ENCODE data around the gene TAPBPL. TPM values are rescaled to one million over a fixed set of nuclear protein-coding genes. Genes with fewer than 3 reads are reported as not detected.

TAPBPL gene
- total and polyA plus RNA-seq, 2 of the 13 experiments (the other 11 are each of a cell fraction or from before 2014, with no cell fraction given): 10.0 to 14.5 TPM

GRCh38 chr12:6451348-6452244 lies at the start of gene TAPBPL (continued):
- TF ChIP-seq ZC3H4 (CRISPR knock-in tag; IDR thresholded peaks at IDR 0.05; ENCODE audit: borderline replicate concordance) (0 out of 2 replicates have a peak, but pooled peaks have one; percentile 27), ZNF83 (CRISPR knock-in tag; IDR thresholded peaks at IDR 0.05; ENCODE audit: borderline replicate concordance) (no peak), SP4 (CRISPR knock-in tag; IDR thresholded peaks at IDR 0.05) (peak; percentile 58; the same call in 1 of the 2 replicates), ZNF460 (CRISPR knock-in tag; IDR thresholded peaks at IDR 0.05; ENCODE audit: borderline replicate concordance) (no peak), SMARCC2 (IDR thresholded peaks at IDR 0.05) (no peak), AHR (CRISPR knock-in tag; IDR thresholded peaks at IDR 0.05) (no peak), ZNF337 (CRISPR knock-in tag; IDR thresholded peaks at IDR 0.05; ENCODE audit: borderline replicate concordance, low read depth) (peak; percentile 89), ZNF639 (CRISPR knock-in tag; conservative IDR thresholded peaks at IDR 0.05) (no peak), ZNF574 (CRISPR knock-in tag; IDR thresholded peaks at IDR 0.05) (peak; percentile 52), ARNT2 (CRISPR knock-in tag; IDR thresholded peaks at IDR 0.05; ENCODE audit: low read depth) (peak; percentile 28; the same call in 1 of the 2 replicates), PPARG (CRISPR knock-in tag; conservative IDR thresholded peaks at IDR 0.05) (no peak)
- TF ChIP-seq, protein P1, sequence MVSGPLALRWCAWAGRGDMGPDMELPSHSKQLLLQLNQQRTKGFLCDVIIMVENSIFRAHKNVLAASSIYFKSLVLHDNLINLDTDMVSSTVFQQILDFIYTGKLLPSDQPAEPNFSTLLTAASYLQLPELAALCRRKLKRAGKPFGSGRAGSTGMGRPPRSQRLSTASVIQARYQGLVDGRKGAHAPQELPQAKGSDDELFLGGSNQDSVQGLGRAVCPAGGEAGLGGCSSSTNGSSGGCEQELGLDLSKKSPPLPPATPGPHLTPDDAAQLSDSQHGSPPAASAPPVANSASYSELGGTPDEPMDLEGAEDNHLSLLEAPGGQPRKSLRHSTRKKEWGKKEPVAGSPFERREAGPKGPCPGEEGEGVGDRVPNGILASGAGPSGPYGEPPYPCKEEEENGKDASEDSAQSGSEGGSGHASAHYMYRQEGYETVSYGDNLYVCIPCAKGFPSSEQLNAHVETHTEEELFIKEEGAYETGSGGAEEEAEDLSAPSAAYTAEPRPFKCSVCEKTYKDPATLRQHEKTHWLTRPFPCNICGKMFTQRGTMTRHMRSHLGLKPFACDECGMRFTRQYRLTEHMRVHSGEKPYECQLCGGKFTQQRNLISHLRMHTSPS (CRISPR knock-in tag; IDR thresholded peaks at IDR 0.05; ENCODE audit: low read depth): no peak
- TF ChIP-seq, protein P2, sequence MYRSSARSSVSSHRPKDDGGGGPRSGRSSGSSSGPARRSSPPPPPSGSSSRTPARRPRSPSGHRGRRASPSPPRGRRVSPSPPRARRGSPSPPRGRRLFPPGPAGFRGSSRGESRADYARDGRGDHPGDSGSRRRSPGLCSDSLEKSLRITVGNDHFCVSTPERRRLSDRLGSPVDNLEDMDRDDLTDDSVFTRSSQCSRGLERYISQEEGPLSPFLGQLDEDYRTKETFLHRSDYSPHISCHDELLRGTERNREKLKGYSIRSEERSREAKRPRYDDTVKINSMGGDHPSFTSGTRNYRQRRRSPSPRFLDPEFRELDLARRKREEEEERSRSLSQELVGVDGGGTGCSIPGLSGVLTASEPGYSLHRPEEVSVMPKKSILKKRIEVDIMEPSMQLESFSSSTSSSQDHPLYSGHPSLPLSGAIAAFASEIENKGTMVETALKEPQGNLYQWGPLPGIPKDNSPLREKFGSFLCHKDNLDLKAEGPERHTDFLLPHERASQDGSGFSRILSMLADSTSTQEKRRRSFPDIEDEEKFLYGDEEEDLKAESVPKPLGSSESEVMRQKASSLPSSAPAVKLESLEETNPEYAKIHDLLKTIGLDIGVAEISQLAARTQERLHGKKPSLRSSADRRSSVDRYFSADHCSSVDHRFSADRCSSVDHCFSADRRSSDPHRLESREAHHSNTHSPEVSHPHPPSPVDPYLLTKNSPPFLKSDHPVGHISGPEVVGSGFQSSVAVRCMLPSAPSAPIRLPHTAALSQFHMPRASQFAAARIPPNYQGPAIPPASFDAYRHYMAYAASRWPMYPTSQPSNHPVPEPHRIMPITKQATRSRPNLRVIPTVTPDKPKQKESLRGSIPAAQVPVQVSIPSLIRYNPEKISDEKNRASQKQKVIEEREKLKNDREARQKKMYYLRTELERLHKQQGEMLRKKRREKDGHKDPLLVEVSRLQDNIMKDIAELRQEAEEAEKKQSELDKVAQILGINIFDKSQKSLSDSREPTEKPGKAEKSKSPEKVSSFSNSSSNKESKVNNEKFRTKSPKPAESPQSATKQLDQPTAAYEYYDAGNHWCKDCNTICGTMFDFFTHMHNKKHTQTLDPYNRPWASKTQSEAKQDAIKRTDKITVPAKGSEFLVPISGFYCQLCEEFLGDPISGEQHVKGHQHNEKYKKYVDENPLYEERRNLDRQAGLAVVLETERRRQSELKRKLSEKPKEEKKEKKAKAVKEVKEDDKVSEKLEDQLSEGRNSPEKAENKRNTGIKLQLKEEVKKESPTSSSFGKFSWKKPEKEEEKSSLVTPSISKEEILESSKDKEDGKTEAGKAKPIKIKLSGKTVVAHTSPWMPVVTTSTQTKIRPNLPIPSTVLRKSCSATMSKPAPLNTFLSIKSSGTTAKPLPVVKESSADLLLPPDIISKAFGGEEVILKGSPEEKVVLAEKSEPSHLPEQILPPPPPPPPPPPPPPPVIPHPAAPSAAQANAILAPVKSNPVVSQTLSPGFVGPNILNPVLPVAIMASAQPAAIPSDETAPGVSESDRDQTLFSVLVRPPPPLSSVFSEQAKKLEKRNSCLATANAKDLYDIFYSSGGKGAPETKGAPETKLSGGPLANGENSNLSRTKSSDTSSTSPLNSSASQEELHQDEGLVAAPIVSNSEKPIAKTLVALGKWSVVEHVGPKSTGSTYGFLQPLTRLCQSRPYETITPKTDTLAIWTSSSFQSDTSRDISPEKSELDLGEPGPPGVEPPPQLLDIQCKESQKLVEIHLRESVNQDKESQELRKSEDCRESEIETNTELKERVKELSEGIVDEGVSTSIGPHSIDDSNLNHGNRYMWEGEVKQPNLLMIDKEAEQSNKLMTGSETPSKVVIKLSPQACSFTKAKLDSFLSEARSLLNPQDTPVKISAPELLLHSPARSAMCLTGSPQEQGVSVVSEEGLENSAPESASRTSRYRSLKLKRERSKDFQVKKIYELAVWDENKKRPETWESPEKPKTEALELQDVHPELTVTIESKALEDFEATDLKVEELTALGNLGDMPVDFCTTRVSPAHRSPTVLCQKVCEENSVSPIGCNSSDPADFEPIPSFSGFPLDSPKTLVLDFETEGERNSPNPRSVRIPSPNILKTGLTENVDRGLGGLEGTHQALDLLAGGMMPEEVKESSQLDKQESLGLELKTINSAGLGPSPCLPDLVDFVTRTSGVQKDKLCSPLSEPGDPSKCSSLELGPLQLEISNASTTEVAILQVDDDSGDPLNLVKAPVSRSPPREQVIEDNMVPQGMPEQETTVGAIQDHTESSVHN (CRISPR knock-in tag; IDR thresholded peaks at IDR 0.05): no peak

Measured in HepG2 (cell line).